Ovary (tissue), 9 donors: ENCODE results near the gene SPOCK1. TPM values are rescaled to one million over a fixed set of nuclear protein-coding genes. Genes with fewer than 3 reads are reported as not detected.

Experiments used
- DNase-seq, 5 donors: peaks; one replicate each; pipeline ENCODE4 v3.0.0-alpha.2; 2019 to 2020
- H3K27ac ChIP-seq, 2 donors: fragments of 200-600 bp; one replicate each; pipeline versions ENCODE4 v1.5.1 to v1.8.0; 2019 to 2022
- H3K27me3 ChIP-seq: fragments of 200-600 bp; one replicate; pipeline ENCODE4 v1.8.0; 2022
- H3K36me3 ChIP-seq: fragments of 200-600 bp; sonication (generic); one replicate; pipeline ENCODE4 v1.5.1; 2019
- H3K4me1 ChIP-seq: one replicate; pipeline ENCODE4 v1.8.1; 2013; ENCODE audit warnings: mild to moderate bottlenecking, moderate library complexity; ENCODE audit not compliant: insufficient read depth
- H3K4me3 ChIP-seq: fragments of 200-600 bp; sonication (generic); one replicate; pipeline ENCODE4 v1.5.1; 2017
- H3K9me3 ChIP-seq, 2 donors: fragments of 200-600 bp in 1 of 2; sonication (generic) in 1 of 2; one replicate each; pipeline versions ENCODE4 v1.5.1 to v1.8.1; 2013 to 2019; ENCODE audit warnings: mild to moderate bottlenecking in 1 of 2, moderate library complexity in 1 of 2
- CTCF ChIP-seq, 3 donors: fragments of 450-650 bp in 2 of 3; fragments of 200-600 bp in 1 of 3; IDR thresholded peaks; one replicate each; pipeline versions ENCODE4 v1.5.1 to v1.8.0; 2016 to 2022; ENCODE audit warnings: antibody characterized with exemption in 3 of 3, mild to moderate bottlenecking in 1 of 3
- EP300 ChIP-seq: sonication (generic); formaldehyde crosslinking; IDR thresholded peaks from one replicate; pipeline ENCODE4 v1.6.1; 2017; ENCODE audit warnings: antibody characterized with exemption
- POLR2A ChIP-seq: fragments of 450-650 bp; IDR thresholded peaks from one replicate; pipeline ENCODE4 v1.6.1; 2017; ENCODE audit warnings: antibody characterized with exemption, mild to moderate bottlenecking, moderate library complexity
- WGBS, 3 donors: extraction: QIAGEN DNeasy Blood & Tissue Kit in 1 of 3; methylation state at CpG; one replicate each; pipeline versions ENCODE4 v1.1.5 to v1.1.7; 2013 to 2017; 5-methylcytosine and 5-hydroxymethylcytosine counted together
- intact Hi-C, 4 donors: fragments of 100-400 bp; cut with DNase I; formaldehyde crosslinking; loops; one replicate each; pipeline versions ENCODE4 v1.11.0 to v1.15.1; 2022 to 2023
- polyA plus RNA-seq, 2 donors: library from polyadenylated mRNA; stranded (reverse); fragments of 200-250 nt in 1 of 2; fragments of 350-450 nt in 1 of 2; fragmentation: Illumina TruSeq in 1 of 2; extraction: RNeasy Lipid Tissue Mini Kit (QIAGEN cat#74804) in 1 of 2; gene quantifications; one replicate each; pipeline ENCODE4 v1.2.3, GENCODE V29; 2013 to 2014
- total RNA-seq, 7 donors: library from RNA; depleted of rRNA in 2 of 7; stranded (reverse); fragments of >200 nt in 2 of 7; fragmentation: NEBNext Ultra II Directional in 3 of 7; extraction: Animal tissue kit (Norgen Biotek cat#: 25700) in 3 of 7; gene quantifications; one replicate each; pipeline versions ENCODE4 v1.1.0 to v1.2.4, GENCODE V29; 2016 to 2023
- donor health status: DM: no; HTN: no; CAD: no; lungs with moderate emphysema.
- donor health status: DM: no; HTN: no; CAD: no.
- donor health status: Bipolar disorder and iron deficiency.
- donor health status: DM: yes; HTN: yes; CAD: no.
- donor health status: DM: no; HTN: no; CAD: no.
- donor health status: DM: yes; HTN: yes; CAD: no.

SPOCK1 gene
- total and polyA plus RNA-seq, 9 donors = 1.3 to 42.6 (median 10.8) TPM

GRCh38 chr5:137174196-137174595 is 324.9 kb downstream of the SPOCK1 start:
- Histone ChIP-seq H3K27ac (no peak overlapping the region), H3K9me3 (no peaks in the 10 kb centered on the region), H3K4me1 (no peaks in the 10 kb centered on the region), H3K27me3 (no peaks in the 10 kb centered on the region), H3K4me3 (no peak overlapping the region), H3K36me3 (no peaks in the 10 kb centered on the region)
- 71 to 88% (median 75%) methylated on average over 3 of the region's 3 CpGs for WGBS, 3 donors
- no peak for DNase-seq
- intact Hi-C loops = no loop called here
- no peak for TF ChIP-seq CTCF (IDR thresholded peaks at IDR 0.05)
- TF ChIP-seq EP300 = no peak
- TF ChIP-seq POLR2A = no peak

- Histone ChIP-seq H3K27me3 (no peaks in the 10 kb centered on the region), H3K36me3 (no peaks in the 10 kb centered on the region), H3K4me1 (no peaks in the 10 kb centered on the region), H3K27ac (no peak overlapping the region), H3K4me3 (no peak overlapping the region), H3K9me3 (no peaks in the 10 kb centered on the region)
- TF ChIP-seq EP300 (no peak), POLR2A (no peak), CTCF (IDR thresholded peaks at IDR 0.05) (no peak)
- 65 to 89% (median 75%) methylated on average over 2 of the region's 2 CpGs for WGBS, 3 donors
- no peak for DNase-seq
- intact Hi-C loops = no loop called here
Observed at GRCh38 chr5:137172258-137172657, 326.9 kb downstream of the SPOCK1 start.

DNA sequence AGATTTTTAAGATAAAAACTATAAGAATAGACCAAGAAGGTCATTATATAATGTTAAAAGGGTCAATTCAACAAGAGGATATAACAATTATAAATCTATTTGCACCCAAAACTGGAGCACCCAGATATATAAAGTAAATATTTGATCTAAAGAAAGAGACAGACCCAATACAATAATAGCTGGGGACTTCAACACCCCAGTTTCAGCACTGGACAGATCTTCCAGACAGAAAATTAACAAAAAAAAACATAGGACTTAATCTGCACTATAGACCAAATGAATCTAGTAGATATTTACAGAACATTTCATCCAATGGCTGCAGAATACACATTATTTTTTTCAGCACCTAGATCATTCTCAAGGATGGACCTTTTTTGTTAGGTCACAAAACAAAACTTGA is 331.9 kb downstream of the SPOCK1 start:
- Histone ChIP-seq H3K4me1 (no peaks in the 10 kb centered on the region), H3K27ac (no peak overlapping the region), H3K9me3 (no peaks in the 10 kb centered on the region), H3K4me3 (no peak overlapping the region), H3K27me3 (no peaks in the 10 kb centered on the region), H3K36me3 (no peaks in the 10 kb centered on the region)
- DNase-seq = no peak
- no peak for TF ChIP-seq POLR2A
- no peak for TF ChIP-seq EP300
- TF ChIP-seq CTCF (IDR thresholded peaks at IDR 0.05) = no peak
- intact Hi-C loops = no loop called here

DNA sequence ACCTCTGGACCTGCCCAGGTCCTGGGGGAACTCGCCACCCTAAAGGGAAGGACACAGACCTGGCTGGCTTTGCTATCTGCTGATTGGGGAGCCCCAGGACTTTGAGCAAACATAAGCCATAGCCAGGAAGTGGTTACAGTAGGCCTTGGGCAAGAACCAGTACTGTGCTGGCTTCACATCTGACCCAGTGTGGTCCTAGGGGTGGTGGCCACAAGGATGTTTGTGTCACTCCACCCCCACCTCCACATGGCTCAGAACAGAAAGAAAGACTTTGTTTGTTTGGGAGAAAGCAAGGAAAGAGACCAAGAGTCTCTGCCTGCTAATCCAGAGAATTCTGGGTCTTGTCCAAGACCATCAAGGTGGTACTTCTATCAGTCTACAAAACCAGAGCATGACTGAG is 334.2 kb downstream of the SPOCK1 start:
- DNase-seq = no peak
- no peaks in the 10 kb centered on the region for H3K9me3 ChIP-seq
- WGBS, 3 donors = 62 to 74% (median 73%) methylated on average over 1 of the region's 1 CpG
- H3K27me3 ChIP-seq = no peaks in the 10 kb centered on the region
- H3K27ac ChIP-seq = no peak overlapping the region
- intact Hi-C loops = no loop called here
- TF ChIP-seq EP300 (no peak), CTCF (IDR thresholded peaks at IDR 0.05) (no peak), POLR2A (no peak)
- H3K4me1 ChIP-seq = no peaks in the 10 kb centered on the region
- no peaks in the 10 kb centered on the region for H3K36me3 ChIP-seq
- H3K4me3 ChIP-seq = no peak overlapping the region

- no peak for DNase-seq
- Histone ChIP-seq H3K27ac (no peak overlapping the region), H3K27me3 (no peaks in the 10 kb centered on the region), H3K4me1 (no peaks in the 10 kb centered on the region), H3K4me3 (no peak overlapping the region), H3K9me3 (no peaks in the 10 kb centered on the region), H3K36me3 (no peaks in the 10 kb centered on the region)
- intact Hi-C loops = no loop called here
- TF ChIP-seq CTCF (IDR thresholded peaks at IDR 0.05) (no peak), POLR2A (no peak)
- WGBS, 3 donors = 79 to 95% (median 82%) methylated on average over 1 of the region's 1 CpG
Observed at GRCh38 chr5:137164536-137164935, 334.6 kb downstream of the SPOCK1 start.
